Measurements from ENCODE around the gene CCL14.

- TF ChIP-seq CTCF (IDR thresholded peaks at IDR 0.05) (no peak), POLR2A (IDR thresholded peaks at IDR 0.05) (no peak)
Measured at GRCh38 chr17:35963663-35964062, 22.9 kb downstream of the CCL14 start.

Measured in esophagus squamous epithelium (tissue), 4 donors.